CD4-positive, CD25-positive, alpha-beta regulatory T cell (primary cell): ENCODE measurements around the gene GSTO2. TPM values are rescaled to one million over a fixed set of nuclear protein-coding genes. Genes with fewer than 3 reads are reported as not detected.

Experiments
- ATAC-seq, 2 donors: fragments of 150-1000 bp; cut with Tn5 transposase; one replicate each; pipeline ENCODE4 v1.10.0; 2021; ENCODE audit warnings: low read depth in 2 of 2, moderate number of reproducible peaks in 2 of 2, moderate library complexity in 1 of 2
- DNase-seq, 3 donors: peaks; one replicate each; pipeline versions ENCODE4 v3.0.0 to v3.0.0-alpha.2; 2012 to 2022; ENCODE audit warnings: mixed read lengths in 1 of 3
- H3K27ac ChIP-seq: one replicate; pipeline ENCODE4 v1.7.0; 2013; ENCODE audit warnings: mild to moderate bottlenecking, low read length; ENCODE audit not compliant: insufficient read depth, poor library complexity, severe bottlenecking
- H3K27me3 ChIP-seq: one replicate; pipeline ENCODE4 v1.7.0; 2013; ENCODE audit warnings: low read length; ENCODE audit not compliant: control insufficient read depth, insufficient read depth
- H3K36me3 ChIP-seq: one replicate; pipeline ENCODE4 v1.7.0; 2013; ENCODE audit warnings: mild to moderate bottlenecking, low read length, moderate library complexity; ENCODE audit not compliant: control insufficient read depth, insufficient read depth
- H3K4me1 ChIP-seq: 2 replicates; pipeline ENCODE4 v1.7.0; 2013; ENCODE audit warnings: mild to moderate bottlenecking, low read length; ENCODE audit not compliant: insufficient read depth, control insufficient read depth, poor library complexity, severe bottlenecking
- H3K4me3 ChIP-seq: one replicate; pipeline ENCODE4 v1.7.0; 2013; ENCODE audit warnings: low read depth, mild to moderate bottlenecking, low read length, moderate library complexity
- H3K9me3 ChIP-seq, 2 experiments: 1 replicate in 1 of 2; 2 replicates in 1 of 2; pipeline ENCODE4 v1.7.0; 2013; ENCODE audit warnings: low read length in 2 of 2, mild to moderate bottlenecking in 1 of 2, moderate library complexity in 1 of 2; ENCODE audit not compliant: control insufficient read depth in 2 of 2
- H3K27ac Mint-ChIP-seq, 3 donors: one replicate each; pipeline ENCODE4 v1.8.0; 2020 to 2022; ENCODE audit warnings: mild to moderate bottlenecking in 3 of 3, mixed read lengths in 3 of 3, moderate library complexity in 2 of 3
- H3K27me3 Mint-ChIP-seq: one replicate; pipeline ENCODE4 v1.8.0; 2022; ENCODE audit warnings: mild to moderate bottlenecking, mixed read lengths
- H3K36me3 Mint-ChIP-seq: one replicate; pipeline ENCODE4 v1.8.0; 2020; ENCODE audit warnings: mixed read lengths
- H3K4me1 Mint-ChIP-seq, 4 donors: one replicate each; pipeline ENCODE4 v1.8.0; 2020 to 2022; ENCODE audit warnings: mixed read lengths in 4 of 4, mild to moderate bottlenecking in 1 of 4
- H3K4me3 Mint-ChIP-seq, 4 donors: one replicate each; pipeline ENCODE4 v1.8.0; 2020 to 2022; ENCODE audit warnings: mild to moderate bottlenecking in 4 of 4, mixed read lengths in 4 of 4, moderate library complexity in 3 of 4
- H3K9me3 Mint-ChIP-seq, 7 donors: one replicate each; pipeline ENCODE4 v1.8.0; 2020 to 2022; ENCODE audit warnings: mixed read lengths in 7 of 7, mild to moderate bottlenecking in 3 of 7, moderate library complexity in 2 of 7
- polyA plus RNA-seq, 4 donors: library from polyadenylated mRNA; unstranded; fragments of 300-500 nt; fragmentation: Illumina TruSeq; gene quantifications; one replicate each; pipeline ENCODE4 v1.2.3, GENCODE V29; 2021
- total RNA-seq: library from RNA; stranded (reverse); gene quantifications from one replicate; pipeline ENCODE4 v1.2.3, GENCODE V29; 2022

The GSTO2 gene
- total and polyA plus RNA-seq, 5 donors from 2014 or later, result 0.35 to 3.6 (median 1.4) TPM

DNA sequence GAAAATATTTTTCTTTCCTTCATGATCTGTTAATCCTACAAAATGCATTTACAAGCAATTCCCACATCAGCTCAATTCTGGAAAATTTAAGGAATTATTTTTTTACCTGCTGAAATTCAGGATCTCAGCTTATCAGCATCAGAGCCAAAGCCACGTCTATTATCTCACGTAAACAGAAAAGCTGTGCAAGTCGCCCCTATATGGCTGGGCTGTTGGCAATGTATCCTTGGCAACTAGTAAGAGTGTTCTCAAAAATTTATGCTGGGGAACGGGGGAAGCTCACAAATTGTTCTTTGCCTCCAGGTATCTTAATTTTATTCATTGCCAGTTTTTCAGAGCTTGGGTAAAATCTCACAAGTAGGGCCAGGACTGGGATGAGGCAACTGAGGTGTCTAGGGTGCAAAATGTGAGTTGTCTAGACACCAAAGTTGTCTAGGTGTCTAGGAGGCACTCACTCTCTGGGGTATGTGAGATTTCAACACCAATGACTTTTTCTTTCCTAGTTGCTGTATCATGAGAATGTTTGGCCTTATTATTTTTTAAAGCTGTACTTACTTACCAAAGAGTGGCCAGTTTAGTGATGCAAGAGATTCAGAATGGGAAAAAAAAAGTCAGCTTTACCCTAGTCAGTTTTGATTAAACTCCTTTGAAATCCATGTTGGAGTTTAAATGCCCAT lies 5.1 kb downstream of the GSTO2 start:
- DNase-seq (no peak), ATAC-seq (no peak)
- Mint-ChIP-seq H3K27ac (peak overlapping the region in 1 of 3 donors; percentile 38), H3K9me3 (no peaks in the 10 kb centered on the region), H3K4me1 (peaks cover 3 to 10% (median 5%) of the 10 kb centered on the region in 4 donors), H3K4me3 (peak overlapping the region in 1 of 4 donors; percentile 9), H3K36me3 (no peaks in the 10 kb centered on the region), H3K27me3 (peaks cover 30% of the 10 kb centered on the region)
- no peak overlapping the region for H3K4me3 ChIP-seq
- no peaks in the 10 kb centered on the region for H3K9me3 ChIP-seq
- peaks cover 8% of the 10 kb centered on the region for H3K27me3 ChIP-seq
- no peak overlapping the region for H3K27ac ChIP-seq
- no peaks in the 10 kb centered on the region for H3K36me3 ChIP-seq
- H3K4me1 ChIP-seq, result peaks cover 14% of the 10 kb centered on the region

DNA sequence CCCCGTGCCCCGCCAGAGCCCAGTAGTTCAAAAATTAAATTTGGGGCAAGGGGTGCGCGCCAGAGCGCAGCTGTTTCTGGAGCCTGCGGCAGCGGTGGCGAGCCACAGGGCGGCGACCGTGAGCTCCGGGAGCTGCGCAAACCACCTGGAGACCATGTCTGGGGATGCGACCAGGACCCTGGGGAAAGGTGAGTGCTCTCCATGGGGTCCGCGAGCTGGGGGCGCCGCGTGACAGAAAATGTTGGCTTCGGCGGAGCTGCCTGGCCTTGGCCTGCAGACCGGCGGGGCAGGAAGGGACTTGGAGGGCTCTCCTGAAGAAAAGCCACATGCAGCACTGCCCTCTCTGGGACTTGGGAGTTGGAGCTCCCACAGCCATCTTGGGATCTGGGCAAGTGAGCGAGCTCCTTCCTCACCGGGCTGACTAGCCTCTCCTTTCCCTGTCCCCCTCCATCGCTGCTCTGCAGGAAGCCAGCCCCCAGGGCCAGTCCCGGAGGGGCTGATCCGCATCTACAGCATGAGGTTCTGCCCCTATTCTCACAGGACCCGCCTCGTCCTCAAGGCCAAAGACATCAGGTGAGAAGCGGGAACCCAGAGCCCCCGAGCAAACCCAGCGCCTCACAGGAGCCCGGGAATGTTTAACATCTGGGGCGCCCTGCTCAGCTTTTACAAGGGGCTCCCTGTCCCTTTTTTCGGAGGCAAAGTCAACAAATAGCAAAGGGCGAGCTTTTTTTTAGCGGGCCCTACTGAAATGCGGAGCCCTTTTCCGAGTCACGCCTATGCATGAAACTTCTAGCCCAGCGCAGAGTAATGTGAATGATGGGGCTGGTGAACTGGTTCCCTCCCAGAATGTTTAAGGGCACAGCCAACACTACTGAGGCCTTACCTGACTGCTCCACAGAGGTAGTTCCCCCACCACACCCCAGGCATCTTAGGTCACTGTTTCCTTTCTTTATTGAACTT lies 6.1 kb downstream of the GSTO2 start:
- H3K9me3 Mint-ChIP-seq, result no peaks in the 10 kb centered on the region
- ATAC-seq (peak; percentile 58 to 76), DNase-seq (peak; percentile 13 to 57 (median 34))
- peak overlapping the region in 1 of 4 donors; percentile 35 for H3K4me3 Mint-ChIP-seq
- H3K4me1 ChIP-seq, result peaks cover 6% of the 10 kb centered on the region
- H3K9me3 ChIP-seq, result no peaks in the 10 kb centered on the region
- no peaks in the 10 kb centered on the region for H3K36me3 Mint-ChIP-seq
- peaks cover 8% of the 10 kb centered on the region for H3K27me3 ChIP-seq
- H3K4me1 Mint-ChIP-seq, result peaks cover 0 to 3% (median 0%) of the 10 kb centered on the region in 4 donors
- peaks cover 32% of the 10 kb centered on the region for H3K27me3 Mint-ChIP-seq
- H3K4me3 ChIP-seq, result no peak overlapping the region
- no peak overlapping the region for H3K27ac ChIP-seq
- no peaks in the 10 kb centered on the region for H3K36me3 ChIP-seq
- H3K27ac Mint-ChIP-seq, result peak overlapping the region in 1 of 3 donors; percentile 38

DNA sequence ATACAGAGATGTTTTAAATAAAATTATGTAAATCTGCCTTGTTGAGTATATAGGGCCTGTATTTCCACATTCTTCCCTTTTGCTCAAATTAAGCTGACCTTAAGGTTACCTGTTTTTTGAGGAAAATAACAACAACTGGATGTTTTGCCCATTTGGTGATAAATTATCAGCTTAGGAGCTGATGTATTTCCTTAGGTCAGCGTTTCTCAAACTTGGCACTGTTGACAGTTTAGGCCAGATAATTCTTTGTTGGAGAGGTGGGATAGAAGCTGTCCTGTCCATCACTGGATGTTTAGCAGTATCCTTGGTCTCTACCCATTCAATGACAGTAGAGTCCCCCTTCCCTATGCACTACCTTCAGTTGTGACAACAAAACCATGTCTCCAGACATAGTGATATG lies 7.2 kb downstream of the GSTO2 start:
- H3K4me1 ChIP-seq, result peaks cover 6% of the 10 kb centered on the region
- Mint-ChIP-seq H3K27ac (no peak overlapping the region), H3K4me1 (peaks cover 0 to 3% (median 0%) of the 10 kb centered on the region in 4 donors), H3K4me3 (no peak overlapping the region), H3K9me3 (peaks cover 0 to 2% (median 0%) of the 10 kb centered on the region in 7 donors), H3K36me3 (no peaks in the 10 kb centered on the region), H3K27me3 (peaks cover 38% of the 10 kb centered on the region)
- H3K27ac ChIP-seq, result no peak overlapping the region
- peaks cover 11% of the 10 kb centered on the region for H3K27me3 ChIP-seq
- no peaks in the 10 kb centered on the region for H3K9me3 ChIP-seq
- no peak overlapping the region for H3K4me3 ChIP-seq
- ATAC-seq, result no peak
- H3K36me3 ChIP-seq, result no peaks in the 10 kb centered on the region
- no peak for DNase-seq

DNA sequence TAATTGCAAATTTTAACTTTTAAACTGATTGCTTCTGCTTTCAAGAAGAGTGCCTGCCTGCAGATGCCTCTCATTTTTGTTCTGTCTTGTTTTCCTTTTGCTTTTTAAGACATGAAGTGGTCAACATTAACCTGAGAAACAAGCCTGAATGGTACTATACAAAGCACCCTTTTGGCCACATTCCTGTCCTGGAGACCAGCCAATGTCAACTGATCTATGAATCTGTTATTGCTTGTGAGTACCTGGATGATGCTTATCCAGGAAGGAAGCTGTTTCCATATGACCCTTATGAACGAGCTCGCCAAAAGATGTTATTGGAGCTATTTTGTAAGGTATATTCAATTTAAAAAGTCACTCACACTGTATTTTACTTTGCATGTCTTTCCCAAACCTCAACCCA lies 8.8 kb downstream of the GSTO2 start:
- Mint-ChIP-seq H3K4me3 (no peak overlapping the region), H3K27ac (no peak overlapping the region), H3K36me3 (no peaks in the 10 kb centered on the region), H3K27me3 (peaks cover 50% of the 10 kb centered on the region), H3K9me3 (peaks cover 0 to 3% (median 0%) of the 10 kb centered on the region in 7 donors), H3K4me1 (peaks cover 0 to 3% (median 0%) of the 10 kb centered on the region in 4 donors)
- peaks cover 6% of the 10 kb centered on the region for H3K4me1 ChIP-seq
- H3K36me3 ChIP-seq, result no peaks in the 10 kb centered on the region
- H3K4me3 ChIP-seq, result no peak overlapping the region
- ATAC-seq (no peak), DNase-seq (no peak)
- H3K27me3 ChIP-seq, result peaks cover 11% of the 10 kb centered on the region
- no peak overlapping the region for H3K27ac ChIP-seq
- no peaks in the 10 kb centered on the region for H3K9me3 ChIP-seq

DNA sequence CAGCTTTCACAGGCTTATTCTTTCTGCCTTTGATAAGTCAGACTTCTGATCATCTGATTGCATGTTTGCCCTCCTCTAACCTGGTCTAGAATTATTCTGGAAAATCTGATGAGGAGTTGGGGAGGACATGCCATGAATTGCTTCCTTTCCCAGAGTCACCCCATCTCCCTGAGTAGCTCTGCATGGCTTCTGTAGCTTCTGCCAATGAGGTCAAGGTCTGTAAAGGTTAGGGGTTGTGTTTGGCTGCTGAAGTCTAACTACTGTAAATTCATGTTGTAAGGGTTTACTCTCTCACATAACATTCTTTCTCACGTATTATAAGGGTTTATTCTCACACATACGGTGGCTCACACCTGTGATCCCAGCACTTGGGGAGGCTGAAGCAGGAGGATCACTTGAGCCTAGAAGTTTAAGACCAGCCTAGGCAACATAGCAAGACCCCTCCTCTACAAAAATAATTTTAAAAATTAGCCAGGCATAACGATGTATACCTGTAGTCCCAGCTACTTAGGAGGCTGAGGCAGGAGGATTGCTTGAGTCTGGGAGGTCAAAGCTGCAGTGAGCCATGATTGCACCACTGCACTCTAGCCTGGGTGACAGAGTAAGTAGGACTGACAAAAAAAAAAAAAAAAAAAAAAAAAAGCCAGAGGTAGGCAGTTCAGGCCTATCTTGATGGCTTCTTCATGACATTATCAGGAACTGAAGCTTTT lies 10.7 kb downstream of the GSTO2 start:
- Histone ChIP-seq H3K4me3 (no peak overlapping the region), H3K36me3 (no peaks in the 10 kb centered on the region), H3K9me3 (no peaks in the 10 kb centered on the region), H3K27ac (no peak overlapping the region), H3K27me3 (peaks cover 9% of the 10 kb centered on the region), H3K4me1 (peaks cover 2% of the 10 kb centered on the region)
- Mint-ChIP-seq H3K36me3 (no peaks in the 10 kb centered on the region), H3K27me3 (peaks cover 55% of the 10 kb centered on the region), H3K4me1 (peaks cover 0 to 3% (median 0%) of the 10 kb centered on the region in 4 donors), H3K9me3 (peaks cover 0 to 3% (median 0%) of the 10 kb centered on the region in 7 donors), H3K4me3 (no peak overlapping the region), H3K27ac (no peak overlapping the region)
- DNase-seq, result no peak
- no peak for ATAC-seq

DNA sequence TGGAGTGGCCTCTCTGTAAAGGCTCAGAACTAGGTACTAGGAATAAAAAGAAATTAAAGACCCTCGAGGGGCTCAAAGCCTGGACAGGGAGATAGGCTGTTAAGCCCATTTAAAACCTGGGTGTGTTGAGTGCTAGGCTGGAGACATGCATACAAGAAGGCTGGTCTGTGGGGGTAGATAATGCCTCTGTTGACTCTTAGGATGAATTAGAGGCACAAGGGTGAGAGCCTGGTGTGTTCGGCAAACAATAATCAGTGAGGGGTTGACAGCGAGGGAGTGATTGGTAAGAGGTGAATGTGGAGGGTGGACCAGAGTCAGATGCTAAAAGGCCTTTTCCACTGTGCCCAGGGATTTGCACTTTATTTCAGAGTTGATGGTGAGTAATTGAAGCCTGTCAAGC lies 12.7 kb downstream of the GSTO2 start:
- Mint-ChIP-seq H3K27me3 (peaks cover 42% of the 10 kb centered on the region), H3K9me3 (peaks cover 0 to 3% (median 0%) of the 10 kb centered on the region in 7 donors), H3K4me1 (no peaks in the 10 kb centered on the region), H3K27ac (no peak overlapping the region), H3K4me3 (no peak overlapping the region), H3K36me3 (no peaks in the 10 kb centered on the region)
- no peak overlapping the region for H3K27ac ChIP-seq
- DNase-seq (no peak), ATAC-seq (no peak)
- peaks cover 8% of the 10 kb centered on the region for H3K27me3 ChIP-seq
- H3K36me3 ChIP-seq, result no peaks in the 10 kb centered on the region
- H3K9me3 ChIP-seq, result no peaks in the 10 kb centered on the region
- H3K4me1 ChIP-seq, result no peaks in the 10 kb centered on the region
- no peak overlapping the region for H3K4me3 ChIP-seq

DNA sequence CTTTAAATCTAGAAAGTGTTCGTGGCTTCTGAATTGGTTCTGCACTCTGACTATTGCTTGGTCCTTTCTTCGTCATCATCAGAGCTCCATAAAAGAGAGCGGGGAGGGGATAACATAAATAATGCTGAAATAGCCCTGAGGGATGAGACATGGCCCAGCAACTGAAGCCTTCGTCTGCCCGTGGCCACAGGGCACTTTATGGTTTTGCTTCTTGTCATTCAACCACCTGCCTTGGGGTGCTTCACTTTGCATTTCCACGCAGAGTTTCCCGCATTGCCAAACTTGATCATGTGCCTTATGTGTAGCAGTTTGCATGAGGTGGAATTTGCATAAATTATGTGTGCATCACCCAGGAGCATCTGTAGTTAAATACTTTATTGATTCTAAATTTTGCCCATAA lies 15.9 kb downstream of the GSTO2 start:
- Histone ChIP-seq H3K4me1 (no peaks in the 10 kb centered on the region), H3K27ac (no peak overlapping the region), H3K36me3 (no peaks in the 10 kb centered on the region), H3K9me3 (no peaks in the 10 kb centered on the region), H3K4me3 (no peak overlapping the region), H3K27me3 (peaks cover 16% of the 10 kb centered on the region)
- Mint-ChIP-seq H3K36me3 (no peaks in the 10 kb centered on the region), H3K27ac (no peak overlapping the region), H3K4me1 (no peaks in the 10 kb centered on the region), H3K9me3 (peaks cover 0 to 4% (median 0%) of the 10 kb centered on the region in 7 donors), H3K4me3 (no peak overlapping the region), H3K27me3 (peaks cover 43% of the 10 kb centered on the region)
- no peak for DNase-seq
- no peak for ATAC-seq
